Smooth muscle cell (in vitro differentiated cells): ENCODE measurements around the gene SMG7. TPM values are rescaled to one million over a fixed set of nuclear protein-coding genes. Genes with fewer than 3 reads are reported as not detected.

Source experiments
- DNase-seq: peaks from one replicate; lab custom pipeline; 2025; ENCODE audit not compliant: unreplicated experiment; lab: John Stamatoyannopoulos, UW
- H2AFZ ChIP-seq: fragments of 200-600 bp; sonication (generic); 2 replicates; pipeline ENCODE4 v1.6.0; 2016; ENCODE audit warnings: antibody characterized with exemption, low read depth, mild to moderate bottlenecking
- H3F3A ChIP-seq: fragments of 200-600 bp; sonication (generic); 2 replicates; pipeline ENCODE4 v1.6.0; 2017; ENCODE audit warnings: antibody characterized with exemption, low read depth
- H3K27ac ChIP-seq: fragments of 200-600 bp; sonication (generic); 2 replicates; pipeline ENCODE4 v1.5.1; 2016; ENCODE audit warnings: low read depth, mild to moderate bottlenecking
- H3K27me3 ChIP-seq: fragments of 200-600 bp; sonication (generic); 2 replicates; pipeline ENCODE4 v1.6.1; 2016; ENCODE audit warnings: low read depth, mild to moderate bottlenecking
- H3K36me3 ChIP-seq: fragments of 200-600 bp; sonication (generic); 2 replicates; pipeline ENCODE4 v1.5.1; 2016; ENCODE audit warnings: low read depth
- H3K4me1 ChIP-seq: fragments of 200-600 bp; sonication (generic); 2 replicates; pipeline ENCODE4 v1.5.1; 2016; ENCODE audit warnings: low read depth
- H3K4me2 ChIP-seq: fragments of 200-600 bp; sonication (generic); 2 replicates; pipeline ENCODE4 v1.6.0; 2016; ENCODE audit warnings: mild to moderate bottlenecking
- H3K4me3 ChIP-seq: fragments of 200-600 bp; sonication (generic); 2 replicates; pipeline ENCODE4 v1.5.1; 2016; ENCODE audit warnings: mild to moderate bottlenecking
- H3K79me2 ChIP-seq: fragments of 200-600 bp; sonication (generic); 2 replicates; pipeline ENCODE4 v1.6.0; 2016; ENCODE audit warnings: low read depth, mild to moderate bottlenecking
- H3K9ac ChIP-seq: fragments of 200-600 bp; sonication (generic); 2 replicates; pipeline ENCODE4 v1.6.0; 2016; ENCODE audit warnings: low read depth
- H3K9me3 ChIP-seq: fragments of 200-600 bp; sonication (generic); replicated peaks from 2 replicates; pipeline ENCODE4 v1.5.1; 2016; ENCODE audit warnings: low read depth
- H4K20me1 ChIP-seq: fragments of 200-600 bp; sonication (generic); 2 replicates; pipeline ENCODE4 v1.6.0; 2016; ENCODE audit warnings: low read depth
- CTCF ChIP-seq: fragments of 200-600 bp; sonication (generic); IDR thresholded peaks from 2 replicates; pipeline ENCODE4 v1.5.1; 2017; ENCODE audit warnings: borderline replicate concordance, mild to moderate bottlenecking, antibody characterized with exemption; ENCODE audit not compliant: insufficient read depth, poor library complexity, severe bottlenecking
- WGBS: methylation state at CpG from one replicate; pipeline ENCODE4 v1.1.7; 2016; ENCODE audit warnings: low lambda C conversion rate; 5-methylcytosine and 5-hydroxymethylcytosine counted together
- polyA plus RNA-seq: library from polyadenylated mRNA; unstranded; fragments of >200 nt; fragmentation: Nextera tagmentation; extraction: Ambion mirVana; gene quantifications from 2 replicates; pipeline ENCODE4 v1.2.1, GENCODE V29; 2016
- total RNA-seq: library from RNA; depleted of rRNA; stranded (reverse); fragments of >200 nt; gene quantifications from 2 replicates; pipeline ENCODE4 v1.2.3, GENCODE V29; 2014

Gene SMG7
- total and polyA plus RNA-seq, 2 experiments from 2014 or later = 18.3 to 40.4 TPM

GRCh38 chr1:183476081-183476480, 3.8 kb downstream of the SMG7 start:
- Histone ChIP-seq H3K4me2 (no peak overlapping the region), H3K79me2 (peaks cover 82% of the 10 kb centered on the region), H3F3A (peaks cover 3% of the 10 kb centered on the region), H2AFZ (no peak overlapping the region), H4K20me1 (peaks cover 79% of the 10 kb centered on the region), H3K9ac (no peak overlapping the region), H3K27ac (no peak overlapping the region), H3K36me3 (no peaks in the 10 kb centered on the region), H3K4me3 (no peak overlapping the region), H3K9me3 (no peaks in the 10 kb centered on the region), H3K4me1 (peaks cover 9% of the 10 kb centered on the region), H3K27me3 (no peaks in the 10 kb centered on the region)
- DNase-seq = no peak
- 98% methylated on average over 3 of the region's 3 CpGs for WGBS
- TF ChIP-seq CTCF = no peak

GRCh38 chr1:183477986-183478781, 5.9 kb downstream of the SMG7 start:
- 84% methylated on average over 3 of the region's 3 CpGs for WGBS

GRCh38 chr1:183480971-183481441, 8.7 kb downstream of the SMG7 start:
- Histone ChIP-seq H3K36me3 (no peaks in the 10 kb centered on the region), H3K79me2 (peaks cover 97% of the 10 kb centered on the region), H3K27me3 (no peaks in the 10 kb centered on the region), H3K9me3 (no peaks in the 10 kb centered on the region), H3K9ac (no peak overlapping the region), H3K4me2 (no peak overlapping the region), H2AFZ (no peak overlapping the region), H3K27ac (no peak overlapping the region), H3F3A (no peaks in the 10 kb centered on the region), H3K4me3 (no peak overlapping the region), H3K4me1 (no peaks in the 10 kb centered on the region), H4K20me1 (peaks cover 97% of the 10 kb centered on the region)
- DNase-seq = no peak
- 100% methylated on average over 1 of the region's 1 CpG for WGBS
- no peak for TF ChIP-seq CTCF

More at GRCh38 chr1:183477986-183478781, 5.9 kb downstream of the SMG7 start:
- no peak overlapping the region for H3K4me2 ChIP-seq
- H3K36me3 ChIP-seq = no peaks in the 10 kb centered on the region
- H3K27me3 ChIP-seq = no peaks in the 10 kb centered on the region
- H3K4me1 ChIP-seq = peaks cover 7% of the 10 kb centered on the region
- H3K4me3 ChIP-seq = no peak overlapping the region
- H3F3A ChIP-seq = no peaks in the 10 kb centered on the region
- H3K79me2 ChIP-seq = peaks cover 98% of the 10 kb centered on the region
- TF ChIP-seq CTCF = no peak
- H3K9ac ChIP-seq = no peak overlapping the region
- H3K9me3 ChIP-seq = no peaks in the 10 kb centered on the region
- H4K20me1 ChIP-seq = peaks cover 98% of the 10 kb centered on the region
- DNase-seq = no peak
- no peak overlapping the region for H2AFZ ChIP-seq
- H3K27ac ChIP-seq = no peak overlapping the region

- Histone ChIP-seq H3K79me2 (peaks cover 99% of the 10 kb centered on the region), H4K20me1 (peaks cover 98% of the 10 kb centered on the region), H3K36me3 (no peaks in the 10 kb centered on the region), H3K4me2 (no peak overlapping the region), H3K27me3 (no peaks in the 10 kb centered on the region), H3K9me3 (no peaks in the 10 kb centered on the region), H3K4me3 (no peak overlapping the region), H3K27ac (no peak overlapping the region), H3K4me1 (no peaks in the 10 kb centered on the region), H3K9ac (no peak overlapping the region), H2AFZ (no peak overlapping the region), H3F3A (no peaks in the 10 kb centered on the region)
- no peak for TF ChIP-seq CTCF
- WGBS = 78% methylated on average over 1 of the region's 1 CpG
- DNase-seq = no peak
Observed at GRCh38 chr1:183483224-183483623, 10.9 kb downstream of the SMG7 start.
